Measurements from ENCODE around the gene SLC2A11. TPM values are rescaled to one million over a fixed set of nuclear protein-coding genes. Genes with fewer than 3 reads are reported as not detected.

SLC2A11 gene
- total and polyA plus RNA-seq, 10 of the 15 experiments (the other 5 are each of a cell fraction or from before 2014, with no cell fraction given), result 0.98 to 18.3 (median 8.6) TPM

DNA sequence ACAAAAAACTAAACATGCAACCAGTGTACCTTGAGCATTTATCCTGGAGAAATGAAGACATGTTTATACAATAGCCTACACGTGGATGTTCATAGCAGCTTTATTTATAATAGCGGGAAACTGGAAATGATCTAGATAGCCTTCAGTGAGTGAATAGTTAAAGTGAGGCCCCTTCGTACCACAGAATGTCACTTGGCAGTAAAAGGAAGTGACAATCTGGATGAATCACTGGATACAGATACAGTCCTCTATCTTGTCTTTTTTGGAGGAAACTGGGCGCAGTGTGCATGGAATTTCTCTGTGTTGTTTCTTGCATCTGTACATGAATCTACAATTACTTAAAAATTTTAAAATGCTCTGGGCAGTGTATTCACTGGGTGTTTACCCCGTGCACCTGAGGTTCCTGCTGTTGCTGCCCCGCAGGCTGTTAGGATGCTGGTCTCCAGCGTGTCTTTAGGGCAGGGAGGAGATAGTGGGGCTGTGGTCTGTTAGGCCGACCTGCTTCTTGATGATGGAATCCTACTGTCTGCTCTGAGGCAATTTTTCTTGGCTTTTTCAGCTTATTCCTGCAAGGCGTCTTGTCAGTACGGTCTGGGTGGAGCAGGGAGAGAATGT, 42.0 kb upstream of the SLC2A11 start:
- intact Hi-C loops (cut with micrococcal nuclease; ENCODE audit: unreplicated experiment), result no loop called here
- Histone ChIP-seq H3K9ac (ENCODE audit: control insufficient read depth, insufficient read depth, low read length) (no peak overlapping the region), H3K9me3 (replicated peaks; ENCODE audit: control insufficient read depth, insufficient read depth, low read length) (no peaks in the 10 kb centered on the region), H3K79me2 (ENCODE audit: control insufficient read depth, insufficient read depth, low read length) (no peaks in the 10 kb centered on the region), H3K36me3 (ENCODE audit: control insufficient read depth in 2 of 2, insufficient read depth in 2 of 2, low read length in 1 of 2) (peaks cover 5 to 31% of the 10 kb centered on the region in 2 experiments), H3K4me1 (ENCODE audit: control insufficient read depth, insufficient read depth, low read length) (no peaks in the 10 kb centered on the region), H3K27ac (ENCODE audit: control insufficient read depth, insufficient read depth) (no peak overlapping the region), H3K4me3 (no peak overlapping the region), H3K27me3 (replicated peaks in 1 of 2; ENCODE audit: control insufficient read depth in 2 of 2, insufficient read depth in 2 of 2, low read length in 1 of 2) (no peaks in the 10 kb centered on the region), H3K4me2 (ENCODE audit: control insufficient read depth, insufficient read depth) (no peak overlapping the region), H4K20me1 (ENCODE audit: control insufficient read depth, insufficient read depth) (no peaks in the 10 kb centered on the region; the same call in 1 of the 2 replicates), H2AFZ (ENCODE audit: control insufficient read depth, low read depth, low read length) (no peak overlapping the region)
- TF ChIP-seq SUPT20H (IDR thresholded peaks at IDR 0.05; ENCODE audit: borderline replicate concordance, control insufficient read depth, low read depth, low read length), result no peak
- TF ChIP-seq POU2F2 (IDR thresholded peaks at IDR 0.05; ENCODE audit: borderline replicate concordance, low read depth, low read length), result no peak
- TF ChIP-seq, protein P1, sequence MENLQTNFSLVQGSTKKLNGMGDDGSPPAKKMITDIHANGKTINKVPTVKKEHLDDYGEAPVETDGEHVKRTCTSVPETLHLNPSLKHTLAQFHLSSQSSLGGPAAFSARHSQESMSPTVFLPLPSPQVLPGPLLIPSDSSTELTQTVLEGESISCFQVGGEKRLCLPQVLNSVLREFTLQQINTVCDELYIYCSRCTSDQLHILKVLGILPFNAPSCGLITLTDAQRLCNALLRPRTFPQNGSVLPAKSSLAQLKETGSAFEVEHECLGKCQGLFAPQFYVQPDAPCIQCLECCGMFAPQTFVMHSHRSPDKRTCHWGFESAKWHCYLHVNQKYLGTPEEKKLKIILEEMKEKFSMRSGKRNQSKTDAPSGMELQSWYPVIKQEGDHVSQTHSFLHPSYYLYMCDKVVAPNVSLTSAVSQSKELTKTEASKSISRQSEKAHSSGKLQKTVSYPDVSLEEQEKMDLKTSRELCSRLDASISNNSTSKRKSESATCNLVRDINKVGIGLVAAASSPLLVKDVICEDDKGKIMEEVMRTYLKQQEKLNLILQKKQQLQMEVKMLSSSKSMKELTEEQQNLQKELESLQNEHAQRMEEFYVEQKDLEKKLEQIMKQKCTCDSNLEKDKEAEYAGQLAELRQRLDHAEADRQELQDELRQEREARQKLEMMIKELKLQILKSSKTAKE (IDR thresholded peaks at IDR 0.05; ENCODE audit: low read depth, poor library complexity, severe bottlenecking), result no peak
- no peak for TF ChIP-seq SRF (IDR thresholded peaks at IDR 0.05; ENCODE audit: low read depth in 2 of 2, low read length in 2 of 2)
- SMC1A ChIA-PET (ENCODE audit: uncharacterized antibody, unreplicated experiment), result no interaction called here
- in situ Hi-C loops (cut with MboI), result no loop called here
- DNase-seq (ENCODE audit: low read depth, low spot score) (no peak), FAIRE-seq (no peak), ATAC-seq (no peak)
- CTCF ChIA-PET, result interaction anchor here (1.5 kb wide), 1 partner anchor 10 kb away, joined by 4 read pairs; no protein-coding TSS in a partner anchor
- RAD21 ChIA-PET (ENCODE audit: unreplicated experiment), result no interaction called here
- BruUV-seq (replicated peaks), result no TSS peak
- POLR2A ChIA-PET, result interaction anchor here (1.4 kb wide), 1 partner anchor 10 kb away, joined by 3 read pairs; no protein-coding TSS in a partner anchor
- 93% methylated on average over 10 of the region's 10 CpGs for WGBS (ENCODE audit: insufficient coverage, insufficient replicate concordance, low lambda C conversion rate, missing lambda C conversion rate)

Data from GM12878 (cell line).